GM12872 (cell line): ENCODE data around the gene CD34.

Experiments
- CTCF ChIP-seq: IDR thresholded peaks from 3 replicates; pipeline ENCODE4 v1.5.1; 2011; ENCODE audit warnings: low read depth, mild to moderate bottlenecking, low read length, moderate library complexity; ENCODE audit not compliant: insufficient read depth

The CD34 gene

GRCh38 chr1:207833381-207833780, 77.5 kb downstream of the CD34 start:
- TF ChIP-seq CTCF, result no peak

GRCh38 chr1:207832796-207833195, 78.1 kb downstream of the CD34 start:
- no peak for TF ChIP-seq CTCF

GRCh38 chr1:207831517-207832327, 79.2 kb downstream of the CD34 start:
- no peak for TF ChIP-seq CTCF
